ENCODE data around the gene STAT4. TPM values are rescaled to one million over a fixed set of nuclear protein-coding genes. Genes with fewer than 3 reads are reported as not detected.

The STAT4 gene
- total RNA-seq, 1 donor from 2014 or later, result 1.6 TPM

DNA sequence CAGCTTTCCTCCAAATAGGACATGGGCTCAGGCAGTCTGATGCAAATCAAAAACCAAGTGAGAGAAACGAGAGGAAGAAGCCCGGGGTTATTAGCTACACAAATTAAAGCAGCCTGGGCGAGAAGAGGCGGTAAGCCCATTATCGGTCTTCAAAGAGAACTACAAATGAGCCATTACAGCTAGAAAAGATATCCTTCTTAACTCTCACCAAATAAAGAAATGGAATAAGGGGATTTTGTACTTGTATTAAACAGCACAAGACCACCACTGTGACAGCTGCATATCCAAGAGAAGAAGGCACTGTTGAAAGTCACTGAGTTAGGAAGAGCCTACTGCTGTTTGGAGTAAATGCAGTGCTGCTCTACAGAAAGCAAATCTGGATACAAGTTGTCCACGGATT, 169.5 kb downstream of the STAT4 start:
- TF ChIP-seq, protein P1, sequence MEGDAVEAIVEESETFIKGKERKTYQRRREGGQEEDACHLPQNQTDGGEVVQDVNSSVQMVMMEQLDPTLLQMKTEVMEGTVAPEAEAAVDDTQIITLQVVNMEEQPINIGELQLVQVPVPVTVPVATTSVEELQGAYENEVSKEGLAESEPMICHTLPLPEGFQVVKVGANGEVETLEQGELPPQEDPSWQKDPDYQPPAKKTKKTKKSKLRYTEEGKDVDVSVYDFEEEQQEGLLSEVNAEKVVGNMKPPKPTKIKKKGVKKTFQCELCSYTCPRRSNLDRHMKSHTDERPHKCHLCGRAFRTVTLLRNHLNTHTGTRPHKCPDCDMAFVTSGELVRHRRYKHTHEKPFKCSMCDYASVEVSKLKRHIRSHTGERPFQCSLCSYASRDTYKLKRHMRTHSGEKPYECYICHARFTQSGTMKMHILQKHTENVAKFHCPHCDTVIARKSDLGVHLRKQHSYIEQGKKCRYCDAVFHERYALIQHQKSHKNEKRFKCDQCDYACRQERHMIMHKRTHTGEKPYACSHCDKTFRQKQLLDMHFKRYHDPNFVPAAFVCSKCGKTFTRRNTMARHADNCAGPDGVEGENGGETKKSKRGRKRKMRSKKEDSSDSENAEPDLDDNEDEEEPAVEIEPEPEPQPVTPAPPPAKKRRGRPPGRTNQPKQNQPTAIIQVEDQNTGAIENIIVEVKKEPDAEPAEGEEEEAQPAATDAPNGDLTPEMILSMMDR (conservative IDR thresholded peaks at IDR 0.05; ENCODE audit: low read depth, low read length), result no peak
- H3K4me3 ChIP-seq (ENCODE audit: low read depth, low read length), result no peak overlapping the region
- DNase-seq (ENCODE audit: low read depth), result no peak

DNA sequence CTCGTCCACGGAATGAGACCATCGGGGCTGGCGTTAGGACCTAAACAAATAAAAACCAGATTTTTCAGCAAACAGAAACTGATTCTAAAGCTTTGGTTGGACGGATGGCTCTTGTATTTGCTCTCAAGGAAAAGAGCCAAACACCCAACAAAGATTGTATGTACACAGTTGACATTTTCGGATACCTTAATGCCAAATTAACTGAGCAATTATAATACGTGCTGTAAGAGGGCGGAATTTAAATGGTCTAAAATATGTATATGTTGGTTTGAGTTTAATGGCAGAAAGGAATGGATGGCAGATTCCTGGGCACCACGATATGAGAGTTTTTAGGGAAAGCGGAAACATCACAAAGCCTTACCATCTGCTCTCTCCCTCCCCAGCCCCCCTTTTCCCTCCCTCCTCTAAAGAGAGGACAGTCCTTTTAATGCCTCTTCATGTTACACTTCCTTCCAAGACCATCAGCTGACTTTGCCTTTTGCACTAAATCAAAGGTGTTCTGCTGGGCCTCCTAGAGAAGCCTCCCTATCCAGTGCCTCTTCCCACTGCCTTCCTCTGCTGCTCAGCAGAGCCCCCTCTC, 170.1 kb downstream of the STAT4 start:
- no peak overlapping the region for H3K4me3 ChIP-seq (ENCODE audit: low read depth, low read length)
- DNase-seq (ENCODE audit: low read depth), result no peak
- TF ChIP-seq, protein P1 (conservative IDR thresholded peaks at IDR 0.05; ENCODE audit: low read depth, low read length), result no peak

DNA sequence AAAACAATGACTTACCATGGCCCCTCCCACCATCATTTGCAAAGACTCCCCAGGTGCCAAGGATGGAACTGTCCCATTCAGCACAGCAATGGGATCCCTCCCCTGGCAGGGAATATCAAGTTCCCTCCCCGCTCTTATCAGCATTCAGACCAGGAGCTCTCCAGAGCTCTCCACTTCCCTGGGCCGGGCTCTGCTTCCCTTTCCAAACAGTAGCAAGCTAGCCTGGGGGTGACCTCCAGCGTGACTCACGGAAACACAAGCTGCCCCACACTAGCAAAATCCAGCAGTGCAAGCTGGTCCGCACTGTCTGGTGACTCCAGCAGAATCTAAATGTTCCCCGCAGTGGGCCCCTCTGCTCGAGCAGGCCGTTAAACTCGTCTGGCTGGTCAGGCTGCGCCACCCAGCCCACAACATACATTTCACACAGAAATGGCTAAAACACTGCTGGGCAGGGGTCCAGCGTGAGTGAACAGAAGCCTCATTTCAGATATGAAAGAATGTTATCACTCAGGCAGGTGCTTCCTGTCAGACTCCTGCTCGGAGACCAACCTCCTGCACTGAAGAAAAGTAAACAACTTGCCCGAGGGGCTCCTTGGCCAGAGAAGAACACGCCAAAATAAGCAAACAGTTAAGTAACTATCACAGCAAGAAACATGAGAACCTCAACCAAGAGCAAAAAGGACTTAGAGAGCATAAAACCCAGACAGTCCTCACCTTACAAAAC, 170.7 kb downstream of the STAT4 start:
- no peak overlapping the region for H3K4me3 ChIP-seq (ENCODE audit: low read depth, low read length)
- DNase-seq (ENCODE audit: low read depth), result no peak
- TF ChIP-seq, protein P1 (conservative IDR thresholded peaks at IDR 0.05; ENCODE audit: low read depth, low read length), result no peak

Other genes starting within 250 kb of the STAT4 start
- 50.5 and 86.9 TPM in 2 replicates for gene STAT1, start 136.8 kb downstream of the STAT4 start, total RNA-seq
- gene MYO1B, start 94.4 kb upstream of the STAT4 start, total RNA-seq, result 66.5 and 69.6 TPM in 2 replicates

Data from epithelial cell of proximal tubule (primary cell).